Caco-2 (cell line): Measurements from ENCODE around the gene TMPRSS6. TPM values are rescaled to one million over a fixed set of nuclear protein-coding genes. Genes with fewer than 3 reads are reported as not detected.

ENCODE experiments used
- BruUV-seq: library from RNA; stranded (reverse); fragments of 400-500 nt; replicated peaks from 2 replicates; lab custom pipeline; 2021; lab: Mats Ljungman, UMichigan
- CTCF ChIA-PET: fragments of 300-600 bp; sonication (Branson Sonifier 250); formaldehyde crosslinking; loops from one replicate; lab custom pipeline; 2022; ENCODE audit warnings: antibody characterized with exemption; lab: Charles Lee
- POLR2A ChIA-PET: fragments of 300-600 bp; sonication (Branson Sonifier 250); formaldehyde crosslinking; loops from one replicate; lab custom pipeline; 2022; ENCODE audit warnings: antibody characterized with exemption; lab: Charles Lee
- DNase-seq, 2 experiments: peaks; one replicate each; pipeline versions ENCODE4 v3.0.0 to v3.0.0-alpha.2; 2020 to 2022
- H3K27me3 ChIP-seq: replicated peaks from 2 replicates; pipeline ENCODE4 v1.6.0; 2011; ENCODE audit warnings: low read length; ENCODE audit not compliant: control insufficient read depth, insufficient read depth
- H3K36me3 ChIP-seq: 2 replicates; pipeline ENCODE4 v1.5.1; 2011; ENCODE audit warnings: low read length; ENCODE audit not compliant: control insufficient read depth, insufficient read depth
- H3K4me1 ChIP-seq: fragments of 250-450 bp; sonication (Bioruptor Pico); 2 replicates; pipeline ENCODE4 v1.5.1; 2020; ENCODE audit warnings: mild to moderate bottlenecking
- H3K4me3 ChIP-seq: 2 replicates; pipeline ENCODE4 v1.5.1; 2011; ENCODE audit warnings: low read depth, mild to moderate bottlenecking, control low read depth, low read length
- H3K9me3 ChIP-seq: fragments of 250-450 bp; sonication (Bioruptor Pico); 2 replicates; pipeline ENCODE4 v1.5.1; 2020; ENCODE audit warnings: mild to moderate bottlenecking, moderate library complexity
- H3K27ac Mint-ChIP-seq: one replicate; pipeline ENCODE4 v1.8.0; 2022; ENCODE audit warnings: mixed read lengths; ENCODE audit not compliant: unreplicated experiment
- H3K27me3 Mint-ChIP-seq: one replicate; pipeline ENCODE4 v1.8.0; 2022; ENCODE audit warnings: mixed read lengths; ENCODE audit not compliant: insufficient read depth, unreplicated experiment
- H3K36me3 Mint-ChIP-seq: one replicate; pipeline ENCODE4 v1.8.0; 2022; ENCODE audit warnings: mild to moderate bottlenecking, mixed read lengths; ENCODE audit not compliant: insufficient read depth, unreplicated experiment
- H3K4me1 Mint-ChIP-seq: one replicate; pipeline ENCODE4 v1.8.0; 2022; ENCODE audit warnings: low read depth, mixed read lengths; ENCODE audit not compliant: unreplicated experiment
- H3K4me3 Mint-ChIP-seq: one replicate; pipeline ENCODE4 v1.8.0; 2022; ENCODE audit warnings: mild to moderate bottlenecking, moderate library complexity, mixed read lengths; ENCODE audit not compliant: unreplicated experiment
- H3K9me3 Mint-ChIP-seq: one replicate; pipeline ENCODE4 v1.8.0; 2022; ENCODE audit warnings: mixed read lengths; ENCODE audit not compliant: unreplicated experiment
- intact Hi-C: fragments of 100-400 bp; cut with micrococcal nuclease; formaldehyde crosslinking; loops from one replicate; pipeline ENCODE4 v1.10.0; 2022; ENCODE audit not compliant: unreplicated experiment
- total RNA-seq: library from RNA; stranded (reverse); gene quantifications from 2 replicates; pipeline ENCODE4 v1.2.3, GENCODE V29; 2022
- TF ChIP-seq, protein P1 (sequence below), 2 experiments: fragments of 200-600 bp in 1 of 2; IDR thresholded peaks; 1 replicate in 1 of 2; 2 replicates in 1 of 2; pipeline versions ENCODE4 v1.5.1 to v1.8.0; 2011 to 2022; ENCODE audit warnings: antibody characterized with exemption in 1 of 2, control low read depth in 1 of 2, inconsistent platforms in 1 of 2, low read depth in 1 of 2, low read length in 1 of 2, mild to moderate bottlenecking in 1 of 2, moderate library complexity in 1 of 2; ENCODE audit not compliant: insufficient read depth in 1 of 2, severe bottlenecking in 1 of 2, unreplicated experiment in 1 of 2

Gene TMPRSS6
- total RNA-seq, 1 experiment from 2014 or later = 1.6 TPM

DNA sequence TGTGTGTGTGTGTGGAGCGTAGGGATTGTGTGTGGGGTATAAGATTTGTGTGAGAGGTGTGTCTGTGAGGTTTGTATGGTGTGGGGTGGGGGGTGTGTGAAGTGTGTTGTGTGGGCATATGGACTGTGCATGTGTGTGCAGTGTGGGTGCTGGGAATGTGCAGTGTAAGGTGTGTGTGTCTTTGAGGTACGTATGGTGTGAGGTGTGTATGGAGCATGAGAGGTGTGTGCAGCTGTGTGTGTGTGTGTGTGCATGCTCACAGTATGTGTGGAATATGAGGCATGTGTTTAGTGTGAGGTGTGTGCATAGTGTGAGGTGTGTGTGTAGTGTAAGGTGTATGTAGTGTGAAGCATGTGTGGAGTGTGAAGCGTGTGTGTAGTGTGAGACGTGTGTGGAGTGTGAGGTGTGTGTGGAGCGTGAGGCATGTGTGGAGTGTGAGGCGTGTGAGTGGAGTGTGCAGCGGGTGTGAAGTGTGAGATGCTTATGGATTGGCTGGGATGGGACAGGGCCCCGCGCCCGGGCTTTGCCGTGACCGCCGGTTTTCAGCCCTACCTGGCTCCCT lies 1.7 kb upstream of the TMPRSS6 start:
- intact Hi-C loops = no loop called here
- DNase-seq = no peak
- H3K27ac Mint-ChIP-seq = no peak overlapping the region
- H3K9me3 Mint-ChIP-seq = no peaks in the 10 kb centered on the region
- no TSS peak for BruUV-seq
- H3K36me3 ChIP-seq = no peaks in the 10 kb centered on the region
- no peaks in the 10 kb centered on the region for H3K27me3 Mint-ChIP-seq
- no peak overlapping the region for H3K4me3 Mint-ChIP-seq
- POLR2A ChIA-PET = no interaction called here
- TF ChIP-seq, protein P1, sequence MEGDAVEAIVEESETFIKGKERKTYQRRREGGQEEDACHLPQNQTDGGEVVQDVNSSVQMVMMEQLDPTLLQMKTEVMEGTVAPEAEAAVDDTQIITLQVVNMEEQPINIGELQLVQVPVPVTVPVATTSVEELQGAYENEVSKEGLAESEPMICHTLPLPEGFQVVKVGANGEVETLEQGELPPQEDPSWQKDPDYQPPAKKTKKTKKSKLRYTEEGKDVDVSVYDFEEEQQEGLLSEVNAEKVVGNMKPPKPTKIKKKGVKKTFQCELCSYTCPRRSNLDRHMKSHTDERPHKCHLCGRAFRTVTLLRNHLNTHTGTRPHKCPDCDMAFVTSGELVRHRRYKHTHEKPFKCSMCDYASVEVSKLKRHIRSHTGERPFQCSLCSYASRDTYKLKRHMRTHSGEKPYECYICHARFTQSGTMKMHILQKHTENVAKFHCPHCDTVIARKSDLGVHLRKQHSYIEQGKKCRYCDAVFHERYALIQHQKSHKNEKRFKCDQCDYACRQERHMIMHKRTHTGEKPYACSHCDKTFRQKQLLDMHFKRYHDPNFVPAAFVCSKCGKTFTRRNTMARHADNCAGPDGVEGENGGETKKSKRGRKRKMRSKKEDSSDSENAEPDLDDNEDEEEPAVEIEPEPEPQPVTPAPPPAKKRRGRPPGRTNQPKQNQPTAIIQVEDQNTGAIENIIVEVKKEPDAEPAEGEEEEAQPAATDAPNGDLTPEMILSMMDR (IDR thresholded peaks at IDR 0.05; ENCODE audit: insufficient read depth in 1 of 2, low read depth in 1 of 2, low read length in 1 of 2, severe bottlenecking in 1 of 2, unreplicated experiment in 1 of 2) = no peak
- H3K4me1 ChIP-seq = peaks cover 25% of the 10 kb centered on the region
- H3K4me1 Mint-ChIP-seq = peaks cover 15% of the 10 kb centered on the region
- CTCF ChIA-PET = no interaction called here
- H3K36me3 Mint-ChIP-seq = no peaks in the 10 kb centered on the region
- H3K4me3 ChIP-seq = no peak overlapping the region
- no peaks in the 10 kb centered on the region for H3K9me3 ChIP-seq
- no peaks in the 10 kb centered on the region for H3K27me3 ChIP-seq

DNA sequence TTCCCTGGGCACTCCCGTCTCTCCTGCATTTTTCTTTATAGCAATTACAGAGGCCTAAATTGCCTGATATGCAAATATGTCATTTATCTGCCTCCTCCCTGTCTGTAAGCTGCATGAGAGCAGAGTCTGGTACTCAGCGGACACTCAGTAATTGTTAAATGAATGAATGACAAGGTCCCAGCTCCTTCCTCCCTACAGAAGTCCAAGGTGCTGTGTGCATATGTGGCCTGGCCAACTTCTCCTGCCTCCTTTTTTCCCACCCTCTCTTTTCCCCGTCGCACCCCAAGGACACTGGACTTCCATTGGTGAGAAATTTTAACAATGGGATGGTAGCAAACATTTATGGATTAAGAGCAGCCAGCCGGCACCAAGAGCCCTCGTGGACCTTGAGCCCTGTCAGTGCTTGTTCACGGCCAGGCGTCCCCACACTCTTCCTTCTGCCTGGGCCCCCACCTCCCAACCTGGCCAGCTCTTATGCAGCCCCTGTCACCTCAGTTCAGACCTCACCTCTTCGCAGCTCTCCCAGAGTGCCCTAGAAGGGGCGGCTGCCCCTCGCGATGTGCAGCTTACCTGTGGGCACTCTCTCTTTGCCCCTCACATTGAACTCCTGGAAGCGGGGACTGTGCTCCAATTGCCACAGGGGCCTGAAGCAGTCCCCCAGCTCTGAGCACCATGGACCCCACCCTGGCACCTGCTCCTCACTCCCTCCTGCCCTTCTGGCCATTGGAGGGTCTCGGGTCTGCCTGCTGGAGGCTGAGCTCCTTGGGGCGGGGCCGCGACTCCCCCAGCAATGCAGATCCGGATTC lies 1.5 kb downstream of the TMPRSS6 start:
- Mint-ChIP-seq H3K27me3 (no peaks in the 10 kb centered on the region), H3K4me1 (peaks cover 22% of the 10 kb centered on the region), H3K27ac (no peak overlapping the region), H3K9me3 (no peaks in the 10 kb centered on the region), H3K36me3 (no peaks in the 10 kb centered on the region), H3K4me3 (no peak overlapping the region)
- H3K27me3 ChIP-seq = no peaks in the 10 kb centered on the region
- no TSS peak for BruUV-seq
- DNase-seq = peak in 1 of 2 experiments; percentile 23
- intact Hi-C loops = no loop called here
- H3K9me3 ChIP-seq = no peaks in the 10 kb centered on the region
- ChIA-PET POLR2A (no interaction called here), CTCF (no interaction called here)
- H3K4me1 ChIP-seq = peaks cover 25% of the 10 kb centered on the region
- TF ChIP-seq, protein P1 (IDR thresholded peaks at IDR 0.05; ENCODE audit: insufficient read depth in 1 of 2, low read depth in 1 of 2, low read length in 1 of 2, severe bottlenecking in 1 of 2, unreplicated experiment in 1 of 2) = no peak
- H3K4me3 ChIP-seq = no peak overlapping the region
- no peaks in the 10 kb centered on the region for H3K36me3 ChIP-seq

DNA sequence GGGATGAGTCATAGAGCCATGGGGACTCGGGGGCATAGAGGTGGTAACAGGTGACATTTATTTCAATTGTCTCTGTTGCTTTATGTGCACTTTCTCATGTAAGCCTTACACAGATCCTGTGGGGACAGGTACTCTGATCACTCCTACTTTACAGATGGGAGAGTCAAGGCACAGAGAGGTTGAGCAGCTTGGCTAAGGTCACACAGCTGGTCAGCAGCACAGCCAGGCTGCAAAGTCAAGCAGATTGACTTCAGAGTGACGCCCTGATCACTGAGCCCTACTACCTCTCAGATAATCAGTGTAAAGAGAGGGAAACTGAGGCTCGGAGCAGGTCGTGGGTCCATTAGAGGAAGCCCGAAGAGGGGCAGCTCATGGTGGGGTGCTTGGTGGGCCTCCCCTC lies 3.5 kb downstream of the TMPRSS6 start:
- POLR2A ChIA-PET = no interaction called here
- Histone ChIP-seq H3K9me3 (no peaks in the 10 kb centered on the region), H3K36me3 (no peaks in the 10 kb centered on the region), H3K27me3 (no peaks in the 10 kb centered on the region), H3K4me3 (no peak overlapping the region), H3K4me1 (peaks cover 25% of the 10 kb centered on the region)
- intact Hi-C loops = no loop called here
- Mint-ChIP-seq H3K27me3 (no peaks in the 10 kb centered on the region), H3K36me3 (no peaks in the 10 kb centered on the region), H3K9me3 (no peaks in the 10 kb centered on the region), H3K4me1 (peaks cover 22% of the 10 kb centered on the region), H3K4me3 (no peak overlapping the region), H3K27ac (no peak overlapping the region)
- no TSS peak for BruUV-seq
- CTCF ChIA-PET = no interaction called here
- TF ChIP-seq, protein P1 (IDR thresholded peaks at IDR 0.05; ENCODE audit: insufficient read depth in 1 of 2, low read depth in 1 of 2, low read length in 1 of 2, severe bottlenecking in 1 of 2, unreplicated experiment in 1 of 2) = no peak
- DNase-seq = no peak
